ENCODE measurements around the gene CECR2. TPM values are rescaled to one million over a fixed set of nuclear protein-coding genes. Genes with fewer than 3 reads are reported as not detected.

CECR2 gene
- polyA plus RNA-seq, 1 donor from 2014 or later = 2.1 TPM

- no peak overlapping the region for H3K4me3 ChIP-seq (ENCODE audit: low read length)
- H3K27ac ChIP-seq (ENCODE audit: low read length) = no peak overlapping the region
- H3F3A ChIP-seq (ENCODE audit: insufficient read depth, low read length, poor library complexity, severe bottlenecking) = no peaks in the 10 kb centered on the region
- no peak overlapping the region for H2AFZ ChIP-seq (ENCODE audit: low read depth, low read length)
- H3K79me2 ChIP-seq (replicated peaks; ENCODE audit: insufficient read depth, low read length) = peaks cover 44% of the 10 kb centered on the region
- H3K9ac ChIP-seq (ENCODE audit: low read length) = no peak overlapping the region
- no peak for TF ChIP-seq TAF1 (IDR thresholded peaks at IDR 0.05; ENCODE audit: low read depth)
- H3K9me3 ChIP-seq (ENCODE audit: low read length) = no peaks in the 10 kb centered on the region
- H3K4me2 ChIP-seq (ENCODE audit: low read length) = no peak overlapping the region
- no peaks in the 10 kb centered on the region for H3K9me2 ChIP-seq (ENCODE audit: insufficient read depth, low read length)
- no peaks in the 10 kb centered on the region for H3K36me3 ChIP-seq (ENCODE audit: insufficient read depth, low read length)
- no peaks in the 10 kb centered on the region for H3K27me3 ChIP-seq (ENCODE audit: insufficient read depth, low read depth, low read length)
- no peaks in the 10 kb centered on the region for H4K20me1 ChIP-seq (ENCODE audit: insufficient read depth)
Measured at GRCh38 chr22:17400305-17400704, 31.0 kb downstream of the CECR2 start.

DNA sequence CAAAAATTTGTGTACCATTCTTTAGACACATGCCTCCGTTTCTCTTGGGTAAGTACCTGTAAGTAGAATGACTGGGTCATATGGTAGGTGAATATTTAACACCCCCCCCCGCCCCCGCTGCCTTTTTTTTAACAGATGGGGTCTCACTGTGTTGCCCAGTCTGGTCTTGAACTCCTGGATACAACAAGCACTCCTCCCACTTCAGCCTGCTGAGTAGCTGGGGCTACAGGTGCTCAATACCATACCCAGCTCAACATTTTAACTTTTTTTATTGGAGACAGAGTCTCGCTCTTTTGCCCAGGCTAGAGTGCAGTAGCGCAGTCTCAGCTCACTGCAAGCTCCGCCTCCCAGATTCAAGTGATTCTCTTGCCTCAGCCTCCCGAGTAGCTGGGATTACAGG, 32.5 kb downstream of the CECR2 start:
- Histone ChIP-seq H3K27ac (ENCODE audit: low read length) (no peak overlapping the region), H2AFZ (ENCODE audit: low read depth, low read length) (no peak overlapping the region), H3K4me2 (ENCODE audit: low read length) (no peak overlapping the region), H3K79me2 (replicated peaks; ENCODE audit: insufficient read depth, low read length) (peaks cover 44% of the 10 kb centered on the region), H3K27me3 (ENCODE audit: insufficient read depth, low read depth, low read length) (no peaks in the 10 kb centered on the region), H4K20me1 (ENCODE audit: insufficient read depth) (no peaks in the 10 kb centered on the region), H3F3A (ENCODE audit: insufficient read depth, low read length, poor library complexity, severe bottlenecking) (no peaks in the 10 kb centered on the region), H3K4me3 (ENCODE audit: low read length) (no peak overlapping the region), H3K36me3 (ENCODE audit: insufficient read depth, low read length) (no peaks in the 10 kb centered on the region), H3K9ac (ENCODE audit: low read length) (no peak overlapping the region), H3K9me2 (ENCODE audit: insufficient read depth, low read length) (no peaks in the 10 kb centered on the region), H3K9me3 (ENCODE audit: low read length) (no peaks in the 10 kb centered on the region)
- no peak for TF ChIP-seq TAF1 (IDR thresholded peaks at IDR 0.05; ENCODE audit: low read depth)
- TF ChIP-seq EP300 (conservative IDR thresholded peaks at IDR 0.05; ENCODE audit: poor library complexity, severe bottlenecking) = no peak
- no peak for TF ChIP-seq RAD21 (conservative IDR thresholded peaks at IDR 0.05)
- no peak for TF ChIP-seq MXI1 (conservative IDR thresholded peaks at IDR 0.05; ENCODE audit: poor library complexity, severe bottlenecking)
- TF ChIP-seq SMC3 (conservative IDR thresholded peaks at IDR 0.05; ENCODE audit: poor library complexity) = no peak
- TF ChIP-seq, protein P1, sequence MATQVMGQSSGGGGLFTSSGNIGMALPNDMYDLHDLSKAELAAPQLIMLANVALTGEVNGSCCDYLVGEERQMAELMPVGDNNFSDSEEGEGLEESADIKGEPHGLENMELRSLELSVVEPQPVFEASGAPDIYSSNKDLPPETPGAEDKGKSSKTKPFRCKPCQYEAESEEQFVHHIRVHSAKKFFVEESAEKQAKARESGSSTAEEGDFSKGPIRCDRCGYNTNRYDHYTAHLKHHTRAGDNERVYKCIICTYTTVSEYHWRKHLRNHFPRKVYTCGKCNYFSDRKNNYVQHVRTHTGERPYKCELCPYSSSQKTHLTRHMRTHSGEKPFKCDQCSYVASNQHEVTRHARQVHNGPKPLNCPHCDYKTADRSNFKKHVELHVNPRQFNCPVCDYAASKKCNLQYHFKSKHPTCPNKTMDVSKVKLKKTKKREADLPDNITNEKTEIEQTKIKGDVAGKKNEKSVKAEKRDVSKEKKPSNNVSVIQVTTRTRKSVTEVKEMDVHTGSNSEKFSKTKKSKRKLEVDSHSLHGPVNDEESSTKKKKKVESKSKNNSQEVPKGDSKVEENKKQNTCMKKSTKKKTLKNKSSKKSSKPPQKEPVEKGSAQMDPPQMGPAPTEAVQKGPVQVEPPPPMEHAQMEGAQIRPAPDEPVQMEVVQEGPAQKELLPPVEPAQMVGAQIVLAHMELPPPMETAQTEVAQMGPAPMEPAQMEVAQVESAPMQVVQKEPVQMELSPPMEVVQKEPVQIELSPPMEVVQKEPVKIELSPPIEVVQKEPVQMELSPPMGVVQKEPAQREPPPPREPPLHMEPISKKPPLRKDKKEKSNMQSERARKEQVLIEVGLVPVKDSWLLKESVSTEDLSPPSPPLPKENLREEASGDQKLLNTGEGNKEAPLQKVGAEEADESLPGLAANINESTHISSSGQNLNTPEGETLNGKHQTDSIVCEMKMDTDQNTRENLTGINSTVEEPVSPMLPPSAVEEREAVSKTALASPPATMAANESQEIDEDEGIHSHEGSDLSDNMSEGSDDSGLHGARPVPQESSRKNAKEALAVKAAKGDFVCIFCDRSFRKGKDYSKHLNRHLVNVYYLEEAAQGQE (IDR thresholded peaks at IDR 0.05; ENCODE audit: borderline replicate concordance) = no peak
- no peak for TF ChIP-seq POLR2AphosphoS5 (IDR thresholded peaks at IDR 0.05)
- no peak for TF ChIP-seq EZH2 (IDR thresholded peaks at IDR 0.05; ENCODE audit: borderline replicate concordance, insufficient read depth, low read length, poor library complexity, severe bottlenecking)
- TF ChIP-seq, protein P2, sequence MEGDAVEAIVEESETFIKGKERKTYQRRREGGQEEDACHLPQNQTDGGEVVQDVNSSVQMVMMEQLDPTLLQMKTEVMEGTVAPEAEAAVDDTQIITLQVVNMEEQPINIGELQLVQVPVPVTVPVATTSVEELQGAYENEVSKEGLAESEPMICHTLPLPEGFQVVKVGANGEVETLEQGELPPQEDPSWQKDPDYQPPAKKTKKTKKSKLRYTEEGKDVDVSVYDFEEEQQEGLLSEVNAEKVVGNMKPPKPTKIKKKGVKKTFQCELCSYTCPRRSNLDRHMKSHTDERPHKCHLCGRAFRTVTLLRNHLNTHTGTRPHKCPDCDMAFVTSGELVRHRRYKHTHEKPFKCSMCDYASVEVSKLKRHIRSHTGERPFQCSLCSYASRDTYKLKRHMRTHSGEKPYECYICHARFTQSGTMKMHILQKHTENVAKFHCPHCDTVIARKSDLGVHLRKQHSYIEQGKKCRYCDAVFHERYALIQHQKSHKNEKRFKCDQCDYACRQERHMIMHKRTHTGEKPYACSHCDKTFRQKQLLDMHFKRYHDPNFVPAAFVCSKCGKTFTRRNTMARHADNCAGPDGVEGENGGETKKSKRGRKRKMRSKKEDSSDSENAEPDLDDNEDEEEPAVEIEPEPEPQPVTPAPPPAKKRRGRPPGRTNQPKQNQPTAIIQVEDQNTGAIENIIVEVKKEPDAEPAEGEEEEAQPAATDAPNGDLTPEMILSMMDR (IDR thresholded peaks at IDR 0.05; ENCODE audit: poor library complexity, severe bottlenecking) = no peak

- H4K20me1 ChIP-seq (ENCODE audit: insufficient read depth) = no peaks in the 10 kb centered on the region
- H3K27me3 ChIP-seq (ENCODE audit: insufficient read depth, low read depth, low read length) = no peaks in the 10 kb centered on the region
- no peaks in the 10 kb centered on the region for H3K36me3 ChIP-seq (ENCODE audit: insufficient read depth, low read length)
- H3K9me2 ChIP-seq (ENCODE audit: insufficient read depth, low read length) = no peaks in the 10 kb centered on the region
- H3K27ac ChIP-seq (ENCODE audit: low read length) = no peak overlapping the region
- no peak for TF ChIP-seq POLR2AphosphoS5 (IDR thresholded peaks at IDR 0.05)
- TF ChIP-seq, protein P1 (IDR thresholded peaks at IDR 0.05; ENCODE audit: borderline replicate concordance) = no peak
- no peak for TF ChIP-seq MXI1 (conservative IDR thresholded peaks at IDR 0.05; ENCODE audit: poor library complexity, severe bottlenecking)
- TF ChIP-seq RAD21 (conservative IDR thresholded peaks at IDR 0.05) = no peak
- no peak for TF ChIP-seq TAF1 (IDR thresholded peaks at IDR 0.05; ENCODE audit: low read depth)
- TF ChIP-seq, protein P2 (IDR thresholded peaks at IDR 0.05; ENCODE audit: poor library complexity, severe bottlenecking) = no peak
- no peak overlapping the region for H3K4me2 ChIP-seq (ENCODE audit: low read length)
- H3K9me3 ChIP-seq (ENCODE audit: low read length) = no peaks in the 10 kb centered on the region
- H3K79me2 ChIP-seq (replicated peaks; ENCODE audit: insufficient read depth, low read length) = peaks cover 45% of the 10 kb centered on the region
- H3F3A ChIP-seq (ENCODE audit: insufficient read depth, low read length, poor library complexity, severe bottlenecking) = no peaks in the 10 kb centered on the region
- H3K4me3 ChIP-seq (ENCODE audit: low read length) = no peak overlapping the region
- H3K9ac ChIP-seq (ENCODE audit: low read length) = no peak overlapping the region
- H2AFZ ChIP-seq (ENCODE audit: low read depth, low read length) = no peak overlapping the region
Measured at GRCh38 chr22:17402293-17402692, 33.0 kb downstream of the CECR2 start.
